NCI-H1092 (cell line): Measurements from ENCODE around the gene CCDC187.
"Not testable (repeated sequence)": the region's sequence is repeated elsewhere in the genome, so short reads cannot be mapped to it uniquely, and the experiment has no call there.

Experiments
- DNase-seq: peaks from one replicate; lab custom pipeline; 2025; lab: John Stamatoyannopoulos, UW

CCDC187 gene

GRCh38 chr9:136303825-136304416 lies at the start of gene CCDC187:
Gene CCDC187 (minus strand): TSS chr9:136304094. CDS start chr9:136303830, 264 bp downstream.
- DNase-seq, result no peak

- no peak for DNase-seq
Measured at GRCh38 chr9:136353088-136353487, 49.2 kb upstream of the CCDC187 start.

- no peak for DNase-seq
Measured at GRCh38 chr9:136352682-136353081, 48.8 kb upstream of the CCDC187 start.

GRCh38 chr9:136351868-136352267 lies 48.0 kb upstream of the CCDC187 start:
- DNase-seq, result not testable (repeated sequence)

- DNase-seq, result no peak
Measured at GRCh38 chr9:136351252-136351800, 47.4 kb upstream of the CCDC187 start.

GRCh38 chr9:136349546-136349945 lies 45.7 kb upstream of the CCDC187 start:
- DNase-seq, result no peak

- no peak for DNase-seq
Measured at GRCh38 chr9:136348691-136349090, 44.8 kb upstream of the CCDC187 start.

- DNase-seq, result no peak
Measured at GRCh38 chr9:136347472-136348256, 43.8 kb upstream of the CCDC187 start.

- DNase-seq, result no peak
Measured at GRCh38 chr9:136346927-136347465, 43.1 kb upstream of the CCDC187 start.

- DNase-seq, result no peak
Measured at GRCh38 chr9:136346157-136346481, 42.2 kb upstream of the CCDC187 start.

GRCh38 chr9:136345281-136346156 lies 41.6 kb upstream of the CCDC187 start:
- DNase-seq, result no peak

- no peak for DNase-seq
Measured at GRCh38 chr9:136344544-136345280, 40.8 kb upstream of the CCDC187 start.

- no peak for DNase-seq
Measured at GRCh38 chr9:136343884-136344269, 40.0 kb upstream of the CCDC187 start.

- no peak for DNase-seq
Measured at GRCh38 chr9:136343121-136343883, 39.4 kb upstream of the CCDC187 start.

- no peak for DNase-seq
Measured at GRCh38 chr9:136342181-136343120, 38.6 kb upstream of the CCDC187 start.

GRCh38 chr9:136341769-136342168 lies 37.9 kb upstream of the CCDC187 start:
- DNase-seq, result no peak

GRCh38 chr9:136341042-136341655 lies 37.3 kb upstream of the CCDC187 start:
- DNase-seq, result no peak

- DNase-seq, result no peak
Measured at GRCh38 chr9:136340356-136341041, 36.6 kb upstream of the CCDC187 start.

GRCh38 chr9:136339958-136340310 lies 36.0 kb upstream of the CCDC187 start:
- no peak for DNase-seq
